ENCODE results near the gene PDGFRB.
A peak's percentile ranks its signal among the peaks of the same experiment; 100 is the strongest.

The PDGFRB gene

DNA sequence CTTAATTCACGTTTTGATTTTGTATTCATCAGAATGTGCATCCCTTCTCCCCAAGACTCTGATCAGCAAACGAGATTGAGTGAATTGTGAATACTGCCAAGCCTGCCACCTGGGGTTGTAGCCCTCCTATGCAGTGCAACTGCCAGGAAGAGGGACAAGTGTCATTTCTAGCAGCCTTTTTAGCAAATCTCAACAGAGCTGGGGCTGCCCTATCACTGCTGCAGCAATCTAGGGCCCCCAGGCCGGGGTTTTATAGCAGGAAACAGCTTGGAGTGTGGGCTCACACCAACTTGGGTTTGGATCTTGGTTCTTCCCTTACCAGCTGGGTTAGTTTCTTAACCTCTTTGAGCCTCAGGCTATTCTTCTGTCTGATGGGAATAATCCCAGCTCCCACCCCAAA is 73.3 kb downstream of the PDGFRB start:
- no peak for DNase-seq (ENCODE audit: low read depth)

DNA sequence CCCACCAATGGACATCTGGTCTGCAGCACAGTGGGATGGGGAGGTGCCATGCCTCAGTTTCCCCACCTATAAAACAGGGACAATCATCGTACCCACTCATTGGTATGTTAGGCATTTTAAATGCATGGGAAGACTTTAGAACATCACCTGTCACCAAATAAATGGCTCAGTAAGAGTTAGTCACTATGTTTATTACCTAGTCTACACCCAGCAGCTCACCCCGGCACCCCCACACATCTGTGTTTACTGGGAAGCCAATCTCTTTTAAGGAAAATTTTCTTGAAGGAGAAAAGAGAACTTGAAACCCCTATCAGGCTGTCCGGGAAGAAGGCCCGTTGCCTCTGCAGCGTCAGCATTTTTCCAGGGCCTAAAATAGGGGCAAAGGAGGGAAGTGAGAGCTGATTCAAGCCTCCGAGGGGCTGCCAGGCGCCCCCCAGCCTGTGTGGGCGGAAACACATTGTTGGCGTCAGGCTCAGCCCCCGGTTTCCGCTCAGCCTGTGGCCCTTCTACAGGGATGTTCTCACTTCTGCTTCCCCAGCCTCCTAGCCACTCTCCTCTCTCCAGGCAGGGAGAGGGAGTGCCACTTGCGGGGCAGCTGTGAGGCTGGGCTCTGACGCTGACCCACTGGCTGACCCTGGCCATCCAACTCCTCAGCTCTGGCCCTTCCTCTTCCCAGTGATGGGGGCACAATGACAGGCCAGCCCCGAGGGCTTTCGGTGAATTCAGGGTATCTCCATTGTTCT is 73.9 kb downstream of the PDGFRB start:
- DNase-seq (ENCODE audit: low read depth), result no peak

DNA sequence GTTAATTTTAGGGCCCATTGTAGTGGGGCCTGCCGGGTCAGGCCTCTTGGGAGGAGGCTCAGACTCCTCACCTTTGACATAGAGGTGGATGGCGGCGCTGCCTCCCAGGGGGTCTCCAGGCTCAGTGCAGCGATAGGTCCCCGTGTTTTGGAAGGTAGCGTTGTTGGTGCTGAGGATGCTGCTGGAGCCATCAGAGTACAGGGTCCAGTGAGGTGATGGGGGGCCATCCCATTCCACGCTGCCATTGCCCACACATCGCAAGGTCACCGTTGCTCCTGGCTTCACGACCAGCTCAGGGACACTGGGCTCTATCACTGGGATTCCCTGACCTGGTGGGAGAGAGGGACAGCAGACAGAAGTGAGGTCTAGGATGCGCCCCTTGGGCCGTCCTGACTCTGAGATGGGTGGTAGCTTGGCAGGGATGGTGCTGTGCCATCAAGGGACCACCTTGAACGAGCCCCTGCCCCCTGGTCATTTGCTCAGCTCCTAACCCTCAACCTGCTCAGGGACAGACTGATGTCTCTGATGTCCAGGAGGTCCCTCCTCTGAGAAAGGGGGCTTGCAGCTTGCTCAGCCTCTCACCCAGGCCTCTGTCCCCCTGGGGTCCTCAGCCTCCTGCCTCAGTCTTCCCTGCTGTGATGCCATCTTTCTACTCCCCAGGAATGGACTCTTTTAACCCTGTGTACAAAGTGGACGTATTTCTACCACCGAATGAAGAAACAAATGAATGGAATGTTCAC is 74.8 kb downstream of the PDGFRB start:
- DNase-seq (ENCODE audit: low read depth), result no peak

DNA sequence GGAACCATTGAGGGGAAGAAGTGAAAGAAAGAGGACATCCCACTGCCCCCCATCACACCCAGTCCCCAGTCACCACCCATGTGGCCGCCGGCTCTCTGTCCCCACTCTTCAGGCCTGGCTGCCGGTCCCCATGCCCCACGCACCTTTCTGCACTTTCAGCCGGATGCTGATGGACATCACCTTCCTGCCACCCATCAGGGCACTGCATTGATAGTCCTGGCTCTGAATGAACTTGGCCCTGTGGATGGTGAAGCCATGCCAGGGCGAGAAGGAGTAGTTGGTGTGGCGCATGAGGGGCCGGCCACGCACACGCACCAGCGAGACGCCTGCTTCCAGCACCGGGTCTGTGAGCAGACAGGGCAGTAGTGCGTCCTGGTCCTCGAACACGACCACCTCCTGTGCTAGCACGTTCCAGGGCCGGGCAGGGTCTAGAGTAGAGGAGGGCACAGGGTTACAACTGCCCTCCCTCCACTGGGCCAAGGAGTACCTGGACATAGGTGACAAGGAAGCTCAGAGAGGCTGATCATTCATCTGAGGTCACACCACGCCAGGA is 75.7 kb downstream of the PDGFRB start:
- DNase-seq (ENCODE audit: low read depth), result no peak

DNA sequence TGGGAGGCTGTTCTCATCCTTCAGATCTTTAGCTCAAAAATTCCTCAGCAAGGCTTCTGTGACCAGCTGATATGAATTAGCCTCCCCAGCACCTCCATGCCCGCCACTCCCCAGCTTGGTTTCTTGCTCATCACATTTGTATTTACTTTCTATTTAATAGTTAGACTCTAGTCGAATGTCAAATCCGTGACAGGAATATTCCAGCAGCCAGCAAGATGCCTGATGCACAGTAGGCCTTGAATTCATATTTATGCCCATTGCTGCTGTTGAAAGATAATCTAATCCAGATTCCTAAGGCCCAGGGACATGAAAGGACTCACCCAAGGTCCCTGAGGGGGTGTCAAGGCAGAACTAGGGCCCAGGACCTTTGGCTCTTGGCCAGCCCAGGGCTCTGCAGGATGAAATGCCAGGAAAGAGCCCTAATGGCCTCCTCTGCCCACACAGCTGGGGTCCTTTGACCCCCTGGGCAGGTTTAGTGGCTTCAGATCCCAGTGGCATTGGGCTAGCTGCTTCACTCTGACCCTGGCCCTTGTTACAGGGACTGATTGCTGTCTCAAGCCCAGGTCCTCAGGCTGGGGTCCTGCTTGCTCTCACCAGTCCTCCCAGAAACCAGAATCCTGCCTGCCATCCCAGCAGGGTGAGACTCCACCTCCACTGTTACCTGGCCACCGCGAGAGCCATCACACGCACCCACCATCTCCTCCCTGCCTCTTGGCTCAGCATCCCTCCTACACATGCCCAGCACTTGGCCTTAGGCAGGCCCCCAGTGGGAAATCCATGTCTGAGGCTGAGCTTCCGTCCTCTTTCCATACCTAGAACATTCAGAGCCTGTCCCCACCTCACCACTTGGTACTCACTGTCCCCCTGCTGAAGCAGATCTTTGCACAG is 76.6 kb downstream of the PDGFRB start:
- no peak for DNase-seq (ENCODE audit: low read depth)

DNA sequence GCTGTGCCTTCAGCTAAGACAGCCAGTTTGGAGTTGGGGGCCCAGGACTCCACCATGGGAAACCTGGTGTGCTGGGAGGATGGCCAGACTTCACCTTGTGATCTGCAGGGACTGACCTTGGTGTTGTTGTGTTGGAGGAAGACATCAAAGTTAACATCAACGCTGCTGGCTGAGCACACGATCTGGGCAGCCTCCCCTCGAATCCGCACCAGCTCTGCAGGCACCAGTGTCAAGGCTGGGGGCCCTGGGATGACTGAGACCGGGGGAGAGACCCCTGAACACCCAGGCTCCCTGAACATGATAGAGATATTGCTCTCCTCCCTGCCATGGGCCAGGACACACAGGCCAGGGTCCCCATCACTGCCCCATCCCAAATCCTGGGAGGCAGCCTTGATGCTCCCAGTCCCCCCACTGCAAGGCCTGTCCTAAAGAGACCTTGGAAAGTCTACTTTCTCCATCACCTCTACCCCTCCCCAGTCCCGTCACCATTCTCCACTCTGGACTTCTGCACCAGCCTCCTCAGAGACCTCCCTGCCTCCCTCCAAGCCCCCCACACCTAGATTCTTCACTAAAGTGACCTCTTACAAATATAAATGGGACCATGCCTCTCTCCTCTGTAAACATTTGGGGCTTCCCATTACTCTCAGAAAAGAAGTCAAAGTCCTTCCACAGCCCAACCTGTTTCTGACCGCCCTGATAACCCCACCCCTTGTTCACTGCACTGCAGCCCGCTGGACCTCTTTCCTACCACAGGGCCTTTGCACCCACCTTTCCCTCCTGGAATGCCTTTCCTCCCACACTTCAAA is 77.4 kb downstream of the PDGFRB start:
- DNase-seq (ENCODE audit: low read depth), result no peak

- DNase-seq (ENCODE audit: low read depth), result no peak
Measured at GRCh38 chr5:150077060-150077459, 78.6 kb downstream of the PDGFRB start.

GRCh38 chr5:150075806-150076205 is 79.8 kb downstream of the PDGFRB start:
- no peak for DNase-seq (ENCODE audit: low read depth)

DNA sequence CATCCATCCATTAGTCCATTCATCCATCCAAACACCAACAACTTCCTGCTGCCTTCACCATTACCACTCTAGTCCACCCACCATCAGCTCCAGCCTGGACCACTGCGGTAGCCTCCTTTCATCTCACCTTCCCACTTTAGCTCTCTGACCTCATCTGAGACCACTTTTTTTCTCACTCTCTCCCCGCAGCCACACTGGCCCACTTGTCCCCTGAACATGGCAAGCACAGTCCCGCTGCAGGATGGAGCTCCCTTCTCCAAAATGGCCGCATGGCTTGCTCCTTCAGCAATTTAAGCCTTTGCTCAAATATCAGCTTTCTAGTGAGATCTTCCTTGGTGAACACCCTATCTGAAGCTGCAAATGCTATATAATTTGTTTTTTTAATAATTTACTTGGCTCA is 80.4 kb downstream of the PDGFRB start:
- DNase-seq (ENCODE audit: low read depth), result no peak

- no peak for DNase-seq (ENCODE audit: low read depth)
Measured at GRCh38 chr5:150073677-150074076, 82.0 kb downstream of the PDGFRB start.

- no peak for DNase-seq (ENCODE audit: low read depth)
Measured at GRCh38 chr5:150073086-150073625, 82.5 kb downstream of the PDGFRB start.

DNA sequence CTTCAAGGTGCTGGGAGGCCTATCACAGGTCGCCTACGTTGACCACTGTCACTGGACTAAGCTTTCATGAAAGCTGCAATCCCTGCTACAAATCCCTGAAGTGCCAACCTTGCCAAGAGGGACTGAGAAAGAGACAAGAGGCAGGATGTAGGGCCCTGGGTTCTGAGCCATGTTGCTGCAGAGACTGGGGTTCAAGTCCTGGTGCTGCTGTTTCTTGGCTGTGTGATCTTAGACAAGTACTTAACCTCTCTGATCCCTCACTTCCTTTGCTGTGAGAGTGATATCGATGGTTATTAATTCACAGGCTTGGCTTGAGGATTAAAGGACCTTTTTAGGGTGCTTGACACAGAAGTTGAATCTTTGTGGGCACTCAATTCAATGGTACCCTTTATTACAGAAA is 84.8 kb downstream of the PDGFRB start:
- DNase-seq (ENCODE audit: low read depth), result no peak

DNA sequence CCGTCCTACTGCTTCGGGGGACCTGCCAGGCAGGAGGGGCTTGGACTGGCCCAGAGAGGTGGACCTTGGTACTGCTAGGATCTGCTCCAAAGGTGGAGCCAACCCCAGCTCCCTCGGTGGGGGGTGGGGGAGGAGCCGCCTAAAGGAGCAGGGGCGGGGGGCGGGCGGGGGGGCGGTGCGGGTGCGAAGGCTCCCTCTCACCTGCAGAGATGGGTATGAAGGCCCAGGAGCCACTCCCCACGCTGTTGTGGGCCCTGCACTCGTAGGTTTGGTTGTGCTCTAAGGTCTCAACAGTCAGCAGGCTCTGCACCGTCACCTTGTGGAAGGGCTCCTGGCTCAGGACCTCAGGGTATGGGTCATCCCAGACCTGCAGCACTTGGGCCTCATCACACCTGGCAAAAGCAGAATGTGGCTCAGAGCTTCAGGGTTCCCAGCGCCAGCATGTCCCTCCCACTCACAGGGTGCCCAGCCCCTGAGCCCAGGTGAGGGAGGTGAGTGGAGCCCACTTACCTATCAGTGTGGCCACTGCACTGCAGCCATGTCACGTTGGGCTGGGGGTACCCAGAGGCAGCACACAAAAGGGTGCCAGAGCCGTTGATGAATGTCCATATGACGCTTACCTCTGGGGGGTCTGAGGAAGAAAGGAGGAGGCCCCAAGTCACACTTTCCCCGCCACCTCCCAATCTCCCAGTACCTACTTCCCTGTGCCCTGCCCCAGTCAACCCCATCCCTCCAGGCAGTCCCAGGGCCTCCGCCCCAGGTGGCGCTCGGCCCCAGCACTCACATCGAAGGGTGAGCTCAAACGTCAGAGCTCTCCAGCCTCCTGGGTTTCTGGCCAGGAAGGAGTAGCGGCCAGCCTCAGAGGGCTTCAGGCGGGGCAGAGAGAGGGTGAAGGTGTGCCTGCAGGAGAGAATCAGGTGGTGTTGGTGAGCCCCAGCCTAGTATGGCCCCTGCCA is 85.7 kb downstream of the PDGFRB start:
- DNase-seq (ENCODE audit: low read depth), result no peak

DNA sequence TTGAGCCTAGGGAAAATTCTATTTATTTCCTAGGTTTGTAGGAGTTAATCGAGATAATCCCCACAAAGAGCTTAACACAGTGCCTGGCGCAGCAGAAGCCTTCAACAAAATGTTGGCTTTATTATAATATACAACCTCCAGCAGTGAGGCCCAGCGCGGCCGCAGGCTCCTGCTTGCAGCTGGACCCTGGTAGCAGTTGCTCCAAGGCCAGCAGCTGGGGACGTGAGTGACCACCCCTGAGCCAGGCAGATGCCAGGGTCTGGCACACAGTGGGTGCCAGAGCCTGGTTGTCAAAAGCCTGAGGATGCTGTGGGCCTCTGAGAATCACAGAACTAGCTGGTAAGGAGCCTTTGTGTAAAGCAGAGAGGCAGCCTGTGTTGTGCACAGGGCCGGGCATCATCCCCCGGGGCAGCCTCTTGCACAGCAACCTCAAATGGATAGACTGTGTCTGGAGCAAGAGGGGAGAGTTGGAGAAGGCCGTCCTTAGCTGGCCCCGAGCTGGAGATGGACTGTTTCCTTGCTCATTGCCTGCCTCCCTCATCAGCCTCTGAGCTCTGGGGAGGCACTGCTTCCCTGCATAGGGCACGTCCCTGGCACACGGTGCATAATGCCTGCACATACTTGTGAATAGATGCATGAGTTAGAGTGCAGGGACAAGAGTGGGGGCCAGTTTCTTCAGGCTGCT is 86.5 kb downstream of the PDGFRB start:
- no peak for DNase-seq (ENCODE audit: low read depth)

- DNase-seq (ENCODE audit: low read depth), result no peak
Measured at GRCh38 chr5:150068472-150068871, 87.2 kb downstream of the PDGFRB start.

GRCh38 chr5:150068071-150068470 is 87.6 kb downstream of the PDGFRB start:
- DNase-seq (ENCODE audit: low read depth), result no peak

DNA sequence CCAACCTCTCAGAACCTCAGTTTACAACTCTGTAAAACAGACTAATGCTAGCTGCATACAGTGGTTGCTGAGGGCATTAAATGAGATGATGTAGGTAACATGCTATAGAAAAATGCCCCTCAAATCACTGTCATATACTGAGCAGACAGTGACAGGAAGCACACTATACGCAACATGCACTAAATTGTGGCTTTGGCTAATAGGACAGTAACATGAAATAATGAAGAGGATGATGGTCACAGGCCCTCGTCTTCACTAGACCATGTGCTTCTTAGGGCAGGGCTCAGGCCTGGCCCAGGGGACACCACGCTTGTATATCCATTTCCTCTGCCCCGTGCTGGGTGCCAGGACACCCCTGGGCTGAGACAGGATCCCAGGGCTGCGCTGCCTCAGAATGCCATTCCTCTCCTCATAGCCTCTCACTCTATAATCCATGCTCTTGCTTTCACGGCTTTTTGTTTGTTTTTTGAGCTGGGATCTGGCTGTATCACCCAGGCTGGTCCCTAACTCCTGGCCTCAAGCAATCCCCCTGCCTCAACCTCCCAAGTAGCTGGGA is 88.2 kb downstream of the PDGFRB start:
- no peak for DNase-seq (ENCODE audit: low read depth)

DNA sequence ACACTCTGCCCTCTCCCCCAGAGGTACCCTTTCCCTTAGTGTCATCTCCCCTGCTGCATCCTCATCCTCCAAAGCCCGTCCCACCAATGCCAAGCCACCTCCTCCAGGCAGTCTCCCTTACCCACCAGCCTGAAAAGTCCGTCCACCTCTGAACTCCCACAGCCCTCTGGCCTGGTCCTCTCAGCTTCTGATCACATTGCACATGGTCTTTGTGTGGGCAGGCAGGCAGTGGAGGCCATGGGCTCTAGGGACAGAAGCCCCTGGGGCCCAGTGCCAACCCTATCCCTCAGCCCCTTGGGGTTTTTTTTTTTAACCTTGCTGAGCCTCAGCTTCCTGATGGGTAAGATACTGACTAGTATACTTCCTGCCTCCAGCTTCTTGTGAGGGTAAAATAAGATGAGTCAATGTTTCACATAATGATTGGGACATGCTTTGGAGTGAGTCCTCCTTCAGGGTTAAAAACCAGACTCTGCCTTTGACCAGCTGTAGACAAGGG is 88.7 kb downstream of the PDGFRB start:
- DNase-seq (ENCODE audit: low read depth), result peak; percentile 46

- no peak for DNase-seq (ENCODE audit: low read depth)
Measured at GRCh38 chr5:150066436-150066835, 89.2 kb downstream of the PDGFRB start.

Measured in HS-5 (cell line).